K562 treated with DMSO at 1 percent for 4 hours (cell line): ENCODE data around the gene MAP1S. TPM values are rescaled to one million over a fixed set of nuclear protein-coding genes. Genes with fewer than 3 reads are reported as not detected.

ENCODE experiments used
- total RNA-seq: library from RNA; unstranded; fragments of 300-600 nt; gene quantifications from 2 replicates; pipeline ENCODE4 v1.2.3, GENCODE V29; 2022; ENCODE audit not compliant: insufficient read depth

Gene MAP1S, protein sequence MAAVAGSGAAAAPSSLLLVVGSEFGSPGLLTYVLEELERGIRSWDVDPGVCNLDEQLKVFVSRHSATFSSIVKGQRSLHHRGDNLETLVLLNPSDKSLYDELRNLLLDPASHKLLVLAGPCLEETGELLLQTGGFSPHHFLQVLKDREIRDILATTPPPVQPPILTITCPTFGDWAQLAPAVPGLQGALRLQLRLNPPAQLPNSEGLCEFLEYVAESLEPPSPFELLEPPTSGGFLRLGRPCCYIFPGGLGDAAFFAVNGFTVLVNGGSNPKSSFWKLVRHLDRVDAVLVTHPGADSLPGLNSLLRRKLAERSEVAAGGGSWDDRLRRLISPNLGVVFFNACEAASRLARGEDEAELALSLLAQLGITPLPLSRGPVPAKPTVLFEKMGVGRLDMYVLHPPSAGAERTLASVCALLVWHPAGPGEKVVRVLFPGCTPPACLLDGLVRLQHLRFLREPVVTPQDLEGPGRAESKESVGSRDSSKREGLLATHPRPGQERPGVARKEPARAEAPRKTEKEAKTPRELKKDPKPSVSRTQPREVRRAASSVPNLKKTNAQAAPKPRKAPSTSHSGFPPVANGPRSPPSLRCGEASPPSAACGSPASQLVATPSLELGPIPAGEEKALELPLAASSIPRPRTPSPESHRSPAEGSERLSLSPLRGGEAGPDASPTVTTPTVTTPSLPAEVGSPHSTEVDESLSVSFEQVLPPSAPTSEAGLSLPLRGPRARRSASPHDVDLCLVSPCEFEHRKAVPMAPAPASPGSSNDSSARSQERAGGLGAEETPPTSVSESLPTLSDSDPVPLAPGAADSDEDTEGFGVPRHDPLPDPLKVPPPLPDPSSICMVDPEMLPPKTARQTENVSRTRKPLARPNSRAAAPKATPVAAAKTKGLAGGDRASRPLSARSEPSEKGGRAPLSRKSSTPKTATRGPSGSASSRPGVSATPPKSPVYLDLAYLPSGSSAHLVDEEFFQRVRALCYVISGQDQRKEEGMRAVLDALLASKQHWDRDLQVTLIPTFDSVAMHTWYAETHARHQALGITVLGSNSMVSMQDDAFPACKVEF
- 57.8 and 66.7 TPM in 2 replicates for total RNA-seq

DNA sequence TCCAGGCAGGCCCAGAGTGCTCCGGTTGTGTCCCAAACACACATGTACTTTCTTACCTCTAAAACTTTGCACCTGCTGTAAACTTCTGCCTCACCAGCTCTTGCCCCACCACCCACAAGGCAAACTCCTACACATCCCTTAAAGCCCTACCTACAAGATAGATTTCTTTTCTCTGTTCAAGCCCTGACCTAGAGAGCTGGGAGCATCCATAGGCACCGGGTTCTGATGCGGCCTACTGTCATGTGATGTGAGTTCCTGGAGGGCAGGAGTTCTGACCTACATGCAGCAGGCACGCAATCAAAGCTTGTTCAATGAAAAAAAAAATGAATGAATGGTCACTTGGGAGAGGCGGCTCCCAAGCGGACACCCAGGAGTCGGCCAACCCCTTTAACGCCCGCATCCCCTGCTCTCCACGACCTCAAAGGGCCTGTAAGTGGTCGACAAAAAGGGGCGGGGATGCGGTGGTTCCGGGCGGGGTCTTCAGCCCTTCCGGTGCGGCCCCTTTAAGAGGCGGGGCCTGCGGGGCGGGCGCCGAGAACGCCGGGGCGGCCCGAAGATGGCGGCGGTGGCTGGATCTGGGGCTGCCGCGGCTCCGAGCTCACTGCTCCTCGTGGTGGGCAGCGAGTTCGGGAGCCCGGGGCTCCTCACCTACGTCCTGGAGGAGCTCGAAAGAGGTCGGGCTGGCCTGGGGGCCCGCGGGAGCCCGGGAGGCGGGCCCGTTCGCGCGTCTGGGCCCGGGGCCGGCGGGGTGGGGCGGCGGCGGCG is at the start of gene MAP1S:
Gene MAP1S (plus strand): TSS at position 534 of the 765 bp plus-strand sequence. CDS start 23 bp downstream, at position 557.

DNA sequence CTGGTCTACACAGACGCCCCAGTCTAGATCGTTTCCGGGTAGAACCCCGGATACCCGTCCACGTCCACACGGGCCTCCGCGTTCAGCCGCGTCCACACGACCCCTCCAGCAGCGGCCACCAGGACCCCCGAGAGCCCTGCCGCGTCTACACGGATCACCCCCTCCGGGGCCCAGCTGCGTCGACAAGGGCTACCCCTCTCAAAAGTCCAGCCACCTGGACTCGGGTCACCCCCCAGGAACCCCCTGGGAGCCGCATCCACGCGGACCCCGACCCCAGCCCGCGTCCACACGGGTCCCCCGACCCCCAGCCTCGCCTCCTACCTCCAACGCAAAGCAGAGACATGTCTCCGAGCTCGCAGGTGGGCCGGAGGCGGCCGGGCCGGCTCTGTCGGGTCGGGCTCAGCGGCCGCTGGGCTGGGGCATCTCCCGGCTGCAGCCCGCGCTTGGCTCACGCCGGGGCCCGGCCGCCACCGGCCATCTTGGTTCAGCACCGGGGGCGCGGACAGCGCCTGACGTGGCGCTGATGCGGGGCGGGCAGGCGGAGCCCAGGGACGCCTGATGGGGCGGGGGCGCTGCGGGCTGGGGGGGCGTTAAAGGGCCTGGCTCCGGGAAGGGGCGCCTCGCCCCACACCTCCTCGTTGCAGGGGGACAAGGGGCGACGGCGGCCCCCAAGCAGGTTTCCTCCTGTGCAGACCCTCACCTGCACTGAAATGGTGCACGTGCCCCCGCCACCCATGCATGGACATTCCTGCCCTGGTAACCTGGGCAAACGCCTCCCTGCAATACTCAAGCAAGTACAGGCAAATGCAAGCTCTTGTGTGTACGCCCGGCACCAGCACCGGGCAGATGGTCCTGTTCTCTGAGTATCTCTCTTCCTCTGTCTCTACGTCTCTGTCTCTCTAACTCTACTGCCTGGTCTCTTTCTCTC is 31.2 kb upstream of the MAP1S start, which contains the start of gene UNC13A:
Gene UNC13A (minus strand): TSS at position 498 of the 928 bp plus-strand sequence. CDS start 155 bp downstream, at position 343.

DNA sequence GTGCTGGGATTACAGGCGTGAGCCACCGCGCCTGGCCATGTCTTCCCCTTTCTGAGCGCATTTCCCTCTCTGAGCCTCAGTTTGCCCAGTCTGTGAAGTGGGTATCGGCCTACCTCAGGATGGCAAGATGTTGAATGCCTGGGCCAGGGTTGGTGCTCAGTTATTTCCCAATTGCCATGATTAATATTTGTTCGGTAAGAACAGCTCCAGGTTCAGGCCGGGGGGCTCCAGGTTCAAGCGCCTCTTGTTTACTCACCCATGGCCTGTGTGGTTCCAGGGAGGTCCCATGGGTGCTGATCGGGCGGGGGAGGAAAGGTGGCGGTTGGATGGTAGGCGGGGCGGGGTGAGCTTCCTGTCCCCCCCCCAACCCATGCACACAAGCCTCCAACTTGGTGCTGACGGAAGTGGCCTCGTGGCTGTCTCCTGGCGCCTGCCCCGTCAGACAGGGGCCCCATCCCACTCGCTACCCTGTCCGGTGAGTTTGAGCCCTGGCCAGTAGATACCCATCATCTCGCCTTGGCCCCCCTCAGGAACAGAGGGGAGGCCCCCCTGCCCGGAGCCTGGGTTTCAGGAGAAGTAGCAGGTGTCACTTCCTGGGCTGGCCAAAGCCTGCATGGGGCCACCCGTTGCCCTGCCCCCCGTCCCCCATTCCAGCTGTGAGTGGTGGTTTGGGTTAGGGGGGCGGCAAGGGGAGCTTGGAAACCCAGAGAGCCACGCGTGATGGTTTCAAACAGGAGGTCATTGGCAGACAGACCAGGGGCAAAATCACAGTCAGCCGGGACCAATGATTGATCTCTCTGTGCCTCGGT is 32.0 kb downstream of the MAP1S start, which contains the start of gene FCHO1:
Gene FCHO1 (plus strand): TSS at position 375 of the 809 bp plus-strand sequence. CDS start 3,688 bp downstream, outside the sequence.

Other genes with a start within 250 kb of the MAP1S start
- 2.2 and 3.1 TPM in 2 replicates for gene SLC27A1, start 249.0 kb upstream of the MAP1S start, total RNA-seq
- gene PGLS, start 207.8 kb upstream of the MAP1S start, total RNA-seq = 171 and 183 TPM in 2 replicates
- gene COLGALT1, start 163.8 kb upstream of the MAP1S start, total RNA-seq = 81.7 and 93.7 TPM in 2 replicates
- gene UNC13A, start 31.1 kb upstream of the MAP1S start, total RNA-seq = 0.15 and 0.85 TPM in 2 replicates
- gene FCHO1, start 32.0 kb downstream of the MAP1S start, total RNA-seq = 38.8 TPM in 2 replicates
- not detected in 2 replicates for gene B3GNT3, start 75.7 kb downstream of the MAP1S start, total RNA-seq
- gene INSL3, start 102.0 kb downstream of the MAP1S start, total RNA-seq = not detected in 2 replicates
- not detected in 2 replicates for gene JAK3, start 128.5 kb downstream of the MAP1S start, total RNA-seq
- 7,984 and 8,621 TPM in 2 replicates for gene RPL18A, start 140.4 kb downstream of the MAP1S start, total RNA-seq
- 0.16 TPM in 1 of 2 replicates, not detected in the other for gene SLC5A5, start 152.5 kb downstream of the MAP1S start, total RNA-seq
- 116 TPM in 2 replicates for gene CCDC124, start 213.5 kb downstream of the MAP1S start, total RNA-seq
- 10.3 and 19.9 TPM in 2 replicates for gene KCNN1, start 247.6 kb downstream of the MAP1S start, total RNA-seq